ENCODE data around the gene ZNF417. TPM values are rescaled to one million over a fixed set of nuclear protein-coding genes. Genes with fewer than 3 reads are reported as not detected.

ZNF417 gene
- total and polyA plus RNA-seq, 2 of the 13 experiments (the other 11 are each of a cell fraction or from before 2014, with no cell fraction given), result 2.9 to 13.7 TPM

DNA sequence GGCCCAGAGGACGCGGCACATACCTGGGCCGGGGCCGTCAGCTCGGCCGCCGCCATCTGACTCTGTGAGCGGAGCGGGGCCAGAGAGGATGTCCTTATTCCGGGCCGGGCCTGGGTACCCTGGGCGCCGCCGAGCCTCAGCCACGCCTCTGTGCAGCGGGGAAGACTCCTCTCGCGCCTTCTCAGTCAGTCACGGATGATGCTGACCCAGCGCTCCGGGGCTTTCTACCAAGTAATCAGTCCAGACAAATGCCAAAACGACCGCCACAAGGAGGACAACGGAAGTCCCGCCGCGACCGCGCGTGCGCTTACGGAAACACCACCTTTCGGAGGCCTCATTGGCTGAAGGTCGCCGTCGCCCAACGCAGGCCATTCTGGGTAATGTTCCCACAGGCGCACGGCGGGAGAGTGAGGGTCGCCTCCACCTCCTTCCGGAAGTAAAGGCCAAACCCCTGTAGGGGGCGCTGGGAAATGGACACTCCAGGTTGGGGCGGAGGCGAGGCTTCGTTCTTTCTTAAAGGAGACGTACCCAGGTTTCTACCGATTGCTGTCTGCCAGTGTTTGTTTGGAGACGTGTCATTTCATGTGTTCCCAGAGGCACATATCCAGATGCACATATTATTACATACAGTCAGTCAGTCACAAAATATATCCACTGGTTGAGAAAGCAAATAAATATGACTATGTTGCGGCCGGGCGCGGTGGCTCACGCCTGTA lies 31.2 kb upstream of the ZNF417 start, which contains the start of gene ZNF256 (continued):
- TF ChIP-seq, protein P1, sequence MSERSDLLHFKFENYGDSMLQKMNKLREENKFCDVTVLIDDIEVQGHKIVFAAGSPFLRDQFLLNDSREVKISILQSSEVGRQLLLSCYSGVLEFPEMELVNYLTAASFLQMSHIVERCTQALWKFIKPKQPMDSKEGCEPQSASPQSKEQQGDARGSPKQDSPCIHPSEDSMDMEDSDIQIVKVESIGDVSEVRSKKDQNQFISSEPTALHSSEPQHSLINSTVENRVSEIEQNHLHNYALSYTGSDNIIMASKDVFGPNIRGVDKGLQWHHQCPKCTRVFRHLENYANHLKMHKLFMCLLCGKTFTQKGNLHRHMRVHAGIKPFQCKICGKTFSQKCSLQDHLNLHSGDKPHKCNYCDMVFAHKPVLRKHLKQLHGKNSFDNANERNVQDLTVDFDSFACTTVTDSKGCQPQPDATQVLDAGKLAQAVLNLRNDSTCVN (CRISPR knock-in tag; IDR thresholded peaks at IDR 0.05; ENCODE audit: borderline replicate concordance), result peak; percentile 42; the same call in 1 of the 2 replicates
- TF ChIP-seq, protein P2, sequence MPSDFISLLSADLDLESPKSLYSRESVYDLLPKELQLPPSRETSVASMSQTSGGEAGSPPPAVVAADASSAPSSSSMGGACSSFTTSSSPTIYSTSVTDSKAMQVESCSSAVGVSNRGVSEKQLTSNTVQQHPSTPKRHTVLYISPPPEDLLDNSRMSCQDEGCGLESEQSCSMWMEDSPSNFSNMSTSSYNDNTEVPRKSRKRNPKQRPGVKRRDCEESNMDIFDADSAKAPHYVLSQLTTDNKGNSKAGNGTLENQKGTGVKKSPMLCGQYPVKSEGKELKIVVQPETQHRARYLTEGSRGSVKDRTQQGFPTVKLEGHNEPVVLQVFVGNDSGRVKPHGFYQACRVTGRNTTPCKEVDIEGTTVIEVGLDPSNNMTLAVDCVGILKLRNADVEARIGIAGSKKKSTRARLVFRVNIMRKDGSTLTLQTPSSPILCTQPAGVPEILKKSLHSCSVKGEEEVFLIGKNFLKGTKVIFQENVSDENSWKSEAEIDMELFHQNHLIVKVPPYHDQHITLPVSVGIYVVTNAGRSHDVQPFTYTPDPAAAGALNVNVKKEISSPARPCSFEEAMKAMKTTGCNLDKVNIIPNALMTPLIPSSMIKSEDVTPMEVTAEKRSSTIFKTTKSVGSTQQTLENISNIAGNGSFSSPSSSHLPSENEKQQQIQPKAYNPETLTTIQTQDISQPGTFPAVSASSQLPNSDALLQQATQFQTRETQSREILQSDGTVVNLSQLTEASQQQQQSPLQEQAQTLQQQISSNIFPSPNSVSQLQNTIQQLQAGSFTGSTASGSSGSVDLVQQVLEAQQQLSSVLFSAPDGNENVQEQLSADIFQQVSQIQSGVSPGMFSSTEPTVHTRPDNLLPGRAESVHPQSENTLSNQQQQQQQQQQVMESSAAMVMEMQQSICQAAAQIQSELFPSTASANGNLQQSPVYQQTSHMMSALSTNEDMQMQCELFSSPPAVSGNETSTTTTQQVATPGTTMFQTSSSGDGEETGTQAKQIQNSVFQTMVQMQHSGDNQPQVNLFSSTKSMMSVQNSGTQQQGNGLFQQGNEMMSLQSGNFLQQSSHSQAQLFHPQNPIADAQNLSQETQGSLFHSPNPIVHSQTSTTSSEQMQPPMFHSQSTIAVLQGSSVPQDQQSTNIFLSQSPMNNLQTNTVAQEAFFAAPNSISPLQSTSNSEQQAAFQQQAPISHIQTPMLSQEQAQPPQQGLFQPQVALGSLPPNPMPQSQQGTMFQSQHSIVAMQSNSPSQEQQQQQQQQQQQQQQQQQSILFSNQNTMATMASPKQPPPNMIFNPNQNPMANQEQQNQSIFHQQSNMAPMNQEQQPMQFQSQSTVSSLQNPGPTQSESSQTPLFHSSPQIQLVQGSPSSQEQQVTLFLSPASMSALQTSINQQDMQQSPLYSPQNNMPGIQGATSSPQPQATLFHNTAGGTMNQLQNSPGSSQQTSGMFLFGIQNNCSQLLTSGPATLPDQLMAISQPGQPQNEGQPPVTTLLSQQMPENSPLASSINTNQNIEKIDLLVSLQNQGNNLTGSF (CRISPR knock-in tag; IDR thresholded peaks at IDR 0.05), result no peak
- TF ChIP-seq ZNF10 (CRISPR knock-in tag; IDR thresholded peaks at IDR 0.05; ENCODE audit: borderline replicate concordance, low read depth) (no peak), SMYD3 (CRISPR knock-in tag; IDR thresholded peaks at IDR 0.05) (no peak), MBNL3 (CRISPR knock-in tag; conservative IDR thresholded peaks at IDR 0.05) (no peak), ZNF558 (CRISPR knock-in tag; IDR thresholded peaks at IDR 0.05; ENCODE audit: borderline replicate concordance) (no peak), RERE (CRISPR knock-in tag; IDR thresholded peaks at IDR 0.05; ENCODE audit: low read depth) (no peak), NFKB2 (CRISPR knock-in tag; IDR thresholded peaks at IDR 0.05; ENCODE audit: borderline replicate concordance) (peak; percentile 44; the same call in 1 of the 2 replicates), HMGA1 (CRISPR knock-in tag; conservative IDR thresholded peaks at IDR 0.05) (no peak), ZFP82 (CRISPR knock-in tag; IDR thresholded peaks at IDR 0.05; ENCODE audit: borderline replicate concordance) (no peak), HES4 (CRISPR knock-in tag; IDR thresholded peaks at IDR 0.05; ENCODE audit: borderline replicate concordance) (peak; percentile 45; the same call in 1 of the 2 replicates), GTF2F1 (IDR thresholded peaks at IDR 0.05; ENCODE audit: low read length) (no peak), ZNF572 (CRISPR knock-in tag; IDR thresholded peaks at IDR 0.05) (no peak), HOXA5 (CRISPR knock-in tag; IDR thresholded peaks at IDR 0.05) (peak; percentile 78; the same call in 1 of the 2 replicates), POLR2AphosphoS5 (IDR thresholded peaks at IDR 0.05; ENCODE audit: low read depth, low read length) (peak; percentile 56)
- TF ChIP-seq, protein P3, sequence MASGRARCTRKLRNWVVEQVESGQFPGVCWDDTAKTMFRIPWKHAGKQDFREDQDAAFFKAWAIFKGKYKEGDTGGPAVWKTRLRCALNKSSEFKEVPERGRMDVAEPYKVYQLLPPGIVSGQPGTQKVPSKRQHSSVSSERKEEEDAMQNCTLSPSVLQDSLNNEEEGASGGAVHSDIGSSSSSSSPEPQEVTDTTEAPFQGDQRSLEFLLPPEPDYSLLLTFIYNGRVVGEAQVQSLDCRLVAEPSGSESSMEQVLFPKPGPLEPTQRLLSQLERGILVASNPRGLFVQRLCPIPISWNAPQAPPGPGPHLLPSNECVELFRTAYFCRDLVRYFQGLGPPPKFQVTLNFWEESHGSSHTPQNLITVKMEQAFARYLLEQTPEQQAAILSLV (CRISPR knock-in tag; IDR thresholded peaks at IDR 0.05; ENCODE audit: borderline replicate concordance), result no peak; the same call in 1 of the 2 replicates

Data from HepG2 (cell line).